ENCODE results near the gene PPP1CA.
A peak's percentile ranks its signal among the peaks of the same experiment; 100 is the strongest.
"Not testable (repeated sequence)": the region's sequence is repeated elsewhere in the genome, so short reads cannot be mapped to it uniquely, and the experiment has no call there.

Gene PPP1CA

GRCh38 chr11:67434395-67434881, 32.8 kb upstream of the PPP1CA start:
- DNase-seq = no peak

- DNase-seq = no peak
Observed at GRCh38 chr11:67433536-67434394, 32.1 kb upstream of the PPP1CA start.

- DNase-seq = no peak
Observed at GRCh38 chr11:67432655-67433349, 31.1 kb upstream of the PPP1CA start.

GRCh38 chr11:67431346-67432249, 29.9 kb upstream of the PPP1CA start:
- DNase-seq = no peak

GRCh38 chr11:67429722-67430121, 28.1 kb upstream of the PPP1CA start:
- DNase-seq = no peak

- no peak for DNase-seq
Observed at GRCh38 chr11:67429038-67429668, 27.5 kb upstream of the PPP1CA start.

- peak; percentile 99 for DNase-seq
Observed at GRCh38 chr11:67428052-67429001, 26.7 kb upstream of the PPP1CA start, which contains the start of gene RPS6KB2. RPS6KB2 (plus strand) TSS chr11:67428494; CDS start chr11:67428546, 52 bp downstream.

GRCh38 chr11:67427364-67427859, 25.8 kb upstream of the PPP1CA start:
- DNase-seq = not testable (repeated sequence)

GRCh38 chr11:67423891-67424613, 22.4 kb upstream of the PPP1CA start:
- DNase-seq = no peak

GRCh38 chr11:67423466-67423865, 21.8 kb upstream of the PPP1CA start:
- DNase-seq = no peak

- no peak for DNase-seq
Observed at GRCh38 chr11:67422891-67423290, 21.2 kb upstream of the PPP1CA start.

- no peak for DNase-seq
Observed at GRCh38 chr11:67421430-67422031, 19.9 kb upstream of the PPP1CA start.

- DNase-seq = peak; percentile 99
Observed at GRCh38 chr11:67420646-67421429, 19.2 kb upstream of the PPP1CA start.

GRCh38 chr11:67420147-67420645, 18.5 kb upstream of the PPP1CA start:
- no peak for DNase-seq

GRCh38 chr11:67419325-67420049, 17.8 kb upstream of the PPP1CA start:
- no peak for DNase-seq

- peak; percentile 57 for DNase-seq
Observed at GRCh38 chr11:67418476-67419281, 17.0 kb upstream of the PPP1CA start.

GRCh38 chr11:67417425-67417824, 15.8 kb upstream of the PPP1CA start:
- no peak for DNase-seq
